Tibial artery (tissue), 4 donors: ENCODE measurements around the gene ZC3H13.
A peak's percentile ranks its signal among the peaks of the same experiment; 100 is the strongest.

Source experiments
- DNase-seq, 2 donors: peaks; one replicate each; pipeline ENCODE4 v3.0.0-alpha.2; 2019
- H3K27ac ChIP-seq, 2 donors: fragments of 200-600 bp; sonication (generic) in 1 of 2; 1 replicate in 1 of 2; 2 replicates in 1 of 2; pipeline ENCODE4 v1.5.1; 2018 to 2019; ENCODE audit warnings: mild to moderate bottlenecking in 1 of 2
- H3K27me3 ChIP-seq, 2 donors: fragments of 200-600 bp; sonication (generic) in 1 of 2; one replicate each; pipeline versions ENCODE4 v1.5.1 to v1.6.0; 2016 to 2019
- H3K36me3 ChIP-seq, 3 donors: fragments of 200-600 bp; sonication (generic) in 2 of 3; one replicate each; pipeline ENCODE4 v1.5.1; 2016 to 2019; ENCODE audit warnings: mild to moderate bottlenecking in 2 of 3
- H3K4me1 ChIP-seq, 4 donors: fragments of 200-600 bp; sonication (generic) in 2 of 4; 1 replicate in 3 of 4; 2 replicates in 1 of 4; pipeline ENCODE4 v1.5.1; 2016 to 2019
- H3K4me3 ChIP-seq, 2 donors: fragments of 200-600 bp; sonication (generic) in 1 of 2; 1 replicate in 1 of 2; 2 replicates in 1 of 2; pipeline ENCODE4 v1.5.1; 2018 to 2019; ENCODE audit warnings: mild to moderate bottlenecking in 2 of 2
- H3K9me3 ChIP-seq, 3 donors: fragments of 200-600 bp; sonication (generic) in 1 of 3; one replicate each; pipeline ENCODE4 v1.5.1; 2016 to 2019
- intact Hi-C: fragments of 100-400 bp; cut with DNase I; formaldehyde crosslinking; loops from one replicate; pipeline ENCODE4 v1.15.0; 2023; ENCODE audit warnings: low total_unique reads
- TF ChIP-seq, protein P1 (sequence below), 2 experiments: fragments of 200-600 bp in 1 of 2; fragments of 450-650 bp in 1 of 2; IDR thresholded peaks; one replicate each; pipeline ENCODE4 v1.5.1; 2017 to 2019; ENCODE audit warnings: antibody characterized with exemption in 2 of 2, mild to moderate bottlenecking in 1 of 2, moderate library complexity in 1 of 2

ZC3H13 gene, protein sequence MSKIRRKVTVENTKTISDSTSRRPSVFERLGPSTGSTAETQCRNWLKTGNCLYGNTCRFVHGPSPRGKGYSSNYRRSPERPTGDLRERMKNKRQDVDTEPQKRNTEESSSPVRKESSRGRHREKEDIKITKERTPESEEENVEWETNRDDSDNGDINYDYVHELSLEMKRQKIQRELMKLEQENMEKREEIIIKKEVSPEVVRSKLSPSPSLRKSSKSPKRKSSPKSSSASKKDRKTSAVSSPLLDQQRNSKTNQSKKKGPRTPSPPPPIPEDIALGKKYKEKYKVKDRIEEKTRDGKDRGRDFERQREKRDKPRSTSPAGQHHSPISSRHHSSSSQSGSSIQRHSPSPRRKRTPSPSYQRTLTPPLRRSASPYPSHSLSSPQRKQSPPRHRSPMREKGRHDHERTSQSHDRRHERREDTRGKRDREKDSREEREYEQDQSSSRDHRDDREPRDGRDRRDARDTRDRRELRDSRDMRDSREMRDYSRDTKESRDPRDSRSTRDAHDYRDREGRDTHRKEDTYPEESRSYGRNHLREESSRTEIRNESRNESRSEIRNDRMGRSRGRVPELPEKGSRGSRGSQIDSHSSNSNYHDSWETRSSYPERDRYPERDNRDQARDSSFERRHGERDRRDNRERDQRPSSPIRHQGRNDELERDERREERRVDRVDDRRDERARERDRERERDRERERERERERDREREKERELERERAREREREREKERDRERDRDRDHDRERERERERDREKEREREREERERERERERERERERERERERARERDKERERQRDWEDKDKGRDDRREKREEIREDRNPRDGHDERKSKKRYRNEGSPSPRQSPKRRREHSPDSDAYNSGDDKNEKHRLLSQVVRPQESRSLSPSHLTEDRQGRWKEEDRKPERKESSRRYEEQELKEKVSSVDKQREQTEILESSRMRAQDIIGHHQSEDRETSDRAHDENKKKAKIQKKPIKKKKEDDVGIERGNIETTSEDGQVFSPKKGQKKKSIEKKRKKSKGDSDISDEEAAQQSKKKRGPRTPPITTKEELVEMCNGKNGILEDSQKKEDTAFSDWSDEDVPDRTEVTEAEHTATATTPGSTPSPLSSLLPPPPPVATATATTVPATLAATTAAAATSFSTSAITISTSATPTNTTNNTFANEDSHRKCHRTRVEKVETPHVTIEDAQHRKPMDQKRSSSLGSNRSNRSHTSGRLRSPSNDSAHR (N-terminal part only)

DNA sequence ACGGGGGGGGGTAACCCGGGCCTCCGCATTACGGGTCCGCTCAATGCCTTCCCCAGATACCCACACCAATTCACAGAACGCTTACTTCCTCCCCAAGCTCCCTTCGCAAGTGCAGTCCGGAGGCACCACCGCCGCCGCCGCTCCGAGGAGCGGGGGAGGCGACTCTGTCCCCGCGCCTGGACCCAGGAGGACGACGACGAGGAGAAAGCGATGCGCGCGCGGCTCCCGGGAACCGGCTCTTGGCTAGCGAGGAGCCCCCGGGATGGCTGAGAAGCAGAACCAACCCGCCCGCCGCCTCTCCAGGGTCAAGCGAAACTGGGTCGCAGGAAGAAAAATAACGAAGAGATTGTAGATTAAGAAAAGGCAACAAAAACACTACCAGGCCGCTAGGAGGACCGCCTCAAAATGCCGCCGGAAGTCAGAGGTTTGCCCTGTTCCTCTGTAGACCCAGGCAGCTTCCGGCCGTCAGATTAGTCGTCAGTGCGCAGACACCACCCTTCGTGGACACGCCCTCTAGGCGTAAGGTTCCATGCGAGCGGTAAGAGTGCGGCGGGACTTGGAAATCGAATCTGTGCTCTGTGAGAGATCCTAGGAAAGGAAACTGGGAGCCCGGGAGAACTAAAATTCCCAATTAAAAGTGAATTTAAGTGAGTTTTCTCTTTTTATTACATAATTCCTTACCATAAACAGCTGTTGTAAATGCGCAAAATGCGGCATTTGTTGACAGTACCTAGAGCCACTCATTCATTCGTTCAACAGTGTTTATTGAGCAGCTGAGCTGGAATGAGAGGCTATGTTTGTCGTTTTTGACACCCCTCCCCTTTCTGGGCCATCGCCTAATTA is at the start of gene ZC3H13:
Gene ZC3H13 (minus strand): TSS at position 428 of the 843 bp plus-strand sequence. CDS start 7,239 bp downstream, outside the sequence.
- no peaks in the 10 kb centered on the region for H3K36me3 ChIP-seq
- peak within 1 kb of the TSS; percentile 65 to 75 for H3K4me3 ChIP-seq
- no peaks in the 10 kb centered on the region for H3K9me3 ChIP-seq
- intact Hi-C loops: no loop called here
- TF ChIP-seq, protein P1, sequence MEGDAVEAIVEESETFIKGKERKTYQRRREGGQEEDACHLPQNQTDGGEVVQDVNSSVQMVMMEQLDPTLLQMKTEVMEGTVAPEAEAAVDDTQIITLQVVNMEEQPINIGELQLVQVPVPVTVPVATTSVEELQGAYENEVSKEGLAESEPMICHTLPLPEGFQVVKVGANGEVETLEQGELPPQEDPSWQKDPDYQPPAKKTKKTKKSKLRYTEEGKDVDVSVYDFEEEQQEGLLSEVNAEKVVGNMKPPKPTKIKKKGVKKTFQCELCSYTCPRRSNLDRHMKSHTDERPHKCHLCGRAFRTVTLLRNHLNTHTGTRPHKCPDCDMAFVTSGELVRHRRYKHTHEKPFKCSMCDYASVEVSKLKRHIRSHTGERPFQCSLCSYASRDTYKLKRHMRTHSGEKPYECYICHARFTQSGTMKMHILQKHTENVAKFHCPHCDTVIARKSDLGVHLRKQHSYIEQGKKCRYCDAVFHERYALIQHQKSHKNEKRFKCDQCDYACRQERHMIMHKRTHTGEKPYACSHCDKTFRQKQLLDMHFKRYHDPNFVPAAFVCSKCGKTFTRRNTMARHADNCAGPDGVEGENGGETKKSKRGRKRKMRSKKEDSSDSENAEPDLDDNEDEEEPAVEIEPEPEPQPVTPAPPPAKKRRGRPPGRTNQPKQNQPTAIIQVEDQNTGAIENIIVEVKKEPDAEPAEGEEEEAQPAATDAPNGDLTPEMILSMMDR (IDR thresholded peaks at IDR 0.05): peak; percentile 35 to 40
- peaks cover 0 to 26% (median 18%) of the 10 kb centered on the region in 4 donors for H3K4me1 ChIP-seq
- peak within 1 kb of the TSS; percentile 88 to 89 for H3K27ac ChIP-seq
- DNase-seq: peak; percentile 94 to 96
- no peaks in the 10 kb centered on the region for H3K27me3 ChIP-seq

DNA sequence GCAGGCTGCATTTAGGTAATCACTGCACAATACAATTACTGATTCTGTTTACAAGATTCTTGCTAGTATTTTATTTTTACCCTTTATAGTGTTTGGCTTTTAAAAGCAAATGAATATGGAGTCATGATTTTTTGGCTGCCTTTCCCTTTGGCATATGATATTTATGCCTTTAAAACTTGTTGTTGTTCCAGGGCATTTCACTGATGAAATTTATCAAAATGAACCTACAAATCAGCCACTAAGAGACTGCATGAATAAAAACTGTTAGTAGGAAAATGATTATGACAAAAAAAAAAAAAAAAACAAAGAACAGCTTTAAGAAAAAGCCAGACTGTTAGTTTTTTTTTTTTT is 49.7 kb upstream of the ZC3H13 start:
- no peaks in the 10 kb centered on the region for H3K9me3 ChIP-seq
- intact Hi-C loops: no loop called here
- peaks cover 0 to 21% (median 0%) of the 10 kb centered on the region in 4 donors for H3K4me1 ChIP-seq
- H3K27me3 ChIP-seq: no peaks in the 10 kb centered on the region
- TF ChIP-seq, protein P1 (IDR thresholded peaks at IDR 0.05): no peak
- no peak overlapping the region for H3K27ac ChIP-seq
- no peak overlapping the region for H3K4me3 ChIP-seq
- no peak for DNase-seq
- no peaks in the 10 kb centered on the region for H3K36me3 ChIP-seq

GRCh38 chr13:46101484-46102254 is 49.1 kb upstream of the ZC3H13 start:
- H3K9me3 ChIP-seq: no peaks in the 10 kb centered on the region
- H3K27ac ChIP-seq: no peak overlapping the region
- DNase-seq: no peak
- no peak overlapping the region for H3K4me3 ChIP-seq
- peaks cover 0 to 21% (median 0%) of the 10 kb centered on the region in 4 donors for H3K4me1 ChIP-seq
- no peaks in the 10 kb centered on the region for H3K36me3 ChIP-seq
- intact Hi-C loops: no loop called here
- no peaks in the 10 kb centered on the region for H3K27me3 ChIP-seq
- TF ChIP-seq, protein P1 (IDR thresholded peaks at IDR 0.05): no peak

DNA sequence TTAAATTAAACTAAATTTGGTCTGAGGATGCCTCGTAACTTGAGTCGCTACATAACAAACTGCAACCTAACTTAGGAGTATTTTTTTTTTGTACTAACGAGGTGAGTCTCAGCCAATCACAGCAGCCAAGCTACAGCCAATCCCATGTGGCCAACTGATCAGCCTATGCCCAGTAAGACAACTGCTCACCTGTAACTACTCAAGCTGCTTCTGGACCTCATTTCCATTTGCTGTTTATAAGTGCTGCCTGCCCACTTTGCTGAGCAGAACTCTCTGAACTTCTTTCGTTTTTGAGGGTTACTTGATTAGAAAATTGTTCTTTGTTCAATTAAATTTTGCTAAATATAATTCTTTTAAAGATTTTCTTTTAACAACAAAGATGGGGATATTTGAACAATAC is 48.5 kb upstream of the ZC3H13 start:
- Histone ChIP-seq H3K4me1 (peaks cover 0 to 21% (median 0%) of the 10 kb centered on the region in 4 donors), H3K27me3 (no peaks in the 10 kb centered on the region), H3K36me3 (no peaks in the 10 kb centered on the region), H3K4me3 (no peak overlapping the region), H3K9me3 (no peaks in the 10 kb centered on the region), H3K27ac (no peak overlapping the region)
- DNase-seq: no peak
- TF ChIP-seq, protein P1 (IDR thresholded peaks at IDR 0.05): no peak
- intact Hi-C loops: no loop called here
